Panc1 (cell line): ENCODE measurements around the gene CIB2. TPM values are rescaled to one million over a fixed set of nuclear protein-coding genes. Genes with fewer than 3 reads are reported as not detected.

ENCODE experiments used
- ATAC-seq: fragments of 200-7000 bp; cut with Tn5 transposase; 2 replicates; pipeline ENCODE4 v1.9.1; 2020; ENCODE audit warnings: mild to moderate bottlenecking, moderate library complexity
- BruUV-seq: library from RNA; stranded (reverse); fragments of 400-500 nt; replicated peaks from 2 replicates; lab custom pipeline; 2021; lab: Mats Ljungman, UMichigan
- CTCF ChIA-PET: fragments of 300-600 bp; sonication (Branson Sonifier 250); formaldehyde crosslinking; loops from one replicate; lab custom pipeline; 2022; ENCODE audit warnings: antibody characterized with exemption; lab: Charles Lee
- POLR2A ChIA-PET: fragments of 300-600 bp; sonication (Branson Sonifier 250); formaldehyde crosslinking; loops from one replicate; lab custom pipeline; 2022; ENCODE audit warnings: antibody characterized with exemption; lab: Charles Lee
- DNase-seq: peaks from one replicate; pipeline ENCODE4 v3.0.0-alpha.2; 2010; ENCODE audit warnings: low read depth, low spot score
- H3K27ac ChIP-seq: 2 replicates; pipeline ENCODE4 v1.5.1; 2011; ENCODE audit warnings: mild to moderate bottlenecking, low read length, inconsistent platforms
- H3K27me3 ChIP-seq: fragments of 200-500 bp; sonication (Bioruptor generic); 2 replicates; pipeline ENCODE4 v1.6.0; 2014; ENCODE audit warnings: low read length, inconsistent platforms; ENCODE audit not compliant: control insufficient read depth, insufficient read depth
- H3K36me3 ChIP-seq: fragments of 200-500 bp; sonication (Bioruptor generic); 2 replicates; pipeline ENCODE4 v1.5.1; 2014; ENCODE audit warnings: inconsistent platforms, mild to moderate bottlenecking, low read length, moderate library complexity; ENCODE audit not compliant: control insufficient read depth, insufficient read depth
- H3K4me1 ChIP-seq: 2 replicates; pipeline ENCODE4 v1.5.1; 2011; ENCODE audit warnings: inconsistent platforms, mild to moderate bottlenecking, low read length, moderate library complexity; ENCODE audit not compliant: control insufficient read depth, insufficient read depth
- H3K4me3 ChIP-seq, 2 experiments: 2 replicates each; pipeline ENCODE4 v1.5.1; 2011 to 2012; ENCODE audit warnings: low read depth in 2 of 2, low read length in 2 of 2, mild to moderate bottlenecking in 2 of 2, inconsistent platforms in 1 of 2, moderate library complexity in 1 of 2
- H3K9me3 ChIP-seq: fragments of 200-500 bp; sonication (Bioruptor generic); 2 replicates; pipeline ENCODE4 v1.5.1; 2014; ENCODE audit warnings: low read depth, mild to moderate bottlenecking, inconsistent platforms, low read length, moderate library complexity; ENCODE audit not compliant: control insufficient read depth, insufficient read depth
- POLR2AphosphoS5 ChIP-seq: IDR thresholded peaks from 2 replicates; pipeline ENCODE4 v1.6.1; 2012; ENCODE audit warnings: mild to moderate bottlenecking, low read depth, low read length, moderate library complexity
- REST ChIP-seq, 2 experiments: IDR thresholded peaks; 2 replicates each; pipeline ENCODE4 v1.6.1; 2011 to 2012; ENCODE audit warnings: low read depth in 2 of 2, control low read depth in 1 of 2, low read length in 1 of 2, mild to moderate bottlenecking in 1 of 2, moderate library complexity in 1 of 2; ENCODE audit not compliant: insufficient read depth in 1 of 2
- SIN3A ChIP-seq: IDR thresholded peaks from 2 replicates; pipeline ENCODE4 v1.6.1; 2012; ENCODE audit warnings: low read depth, mild to moderate bottlenecking, low read length, moderate library complexity, borderline replicate concordance; ENCODE audit not compliant: insufficient read depth
- TCF7L2 ChIP-seq: IDR thresholded peaks from 2 replicates; pipeline ENCODE4 v1.6.1; 2011; ENCODE audit warnings: mild to moderate bottlenecking, low read depth, low read length, inconsistent platforms
- in situ Hi-C: cut with HindIII; loops from 2 replicates; pipeline ENCODE4 v1.10.0; 2016; ENCODE audit warnings: low sequenced_read_pairs, low pct_unique_long_range_greater_than_20kb
- intact Hi-C: fragments of 100-400 bp; cut with micrococcal nuclease; formaldehyde crosslinking; loops from one replicate; pipeline ENCODE4 v1.10.0; 2022; ENCODE audit not compliant: unreplicated experiment
- total RNA-seq: library from RNA; stranded (reverse); gene quantifications from one replicate; pipeline ENCODE4 v1.2.1, GENCODE V29; 2021; ENCODE audit not compliant: unreplicated experiment
- TF ChIP-seq, protein P1 (sequence below): fragments of 450-650 bp; IDR thresholded peaks from 2 replicates; pipeline ENCODE4 v1.5.1; 2017; ENCODE audit warnings: mild to moderate bottlenecking

CIB2 gene
- total RNA-seq, 1 experiment from 2014 or later: 37.3 TPM

GRCh38 chr15:78069462-78070029, 61.7 kb downstream of the CIB2 start:
- no TSS peak for BruUV-seq
- Histone ChIP-seq H3K4me3 (no peak overlapping the region), H3K27ac (peak overlapping the region; percentile 96)

GRCh38 chr15:78069052-78069414, 62.2 kb downstream of the CIB2 start:
- peaks cover 91% of the 10 kb centered on the region for H3K4me1 ChIP-seq
- BruUV-seq: no TSS peak
- no peak; the same call in 1 of the 2 replicates for ATAC-seq
- H3K4me3 ChIP-seq: peak overlapping the region in 1 of 2 experiments; percentile 12; a peak in 1 of 4 replicates
- no peaks in the 10 kb centered on the region for H3K36me3 ChIP-seq
- no peaks in the 10 kb centered on the region for H3K27me3 ChIP-seq
- TF ChIP-seq SIN3A: no peak
- TF ChIP-seq, protein P1, sequence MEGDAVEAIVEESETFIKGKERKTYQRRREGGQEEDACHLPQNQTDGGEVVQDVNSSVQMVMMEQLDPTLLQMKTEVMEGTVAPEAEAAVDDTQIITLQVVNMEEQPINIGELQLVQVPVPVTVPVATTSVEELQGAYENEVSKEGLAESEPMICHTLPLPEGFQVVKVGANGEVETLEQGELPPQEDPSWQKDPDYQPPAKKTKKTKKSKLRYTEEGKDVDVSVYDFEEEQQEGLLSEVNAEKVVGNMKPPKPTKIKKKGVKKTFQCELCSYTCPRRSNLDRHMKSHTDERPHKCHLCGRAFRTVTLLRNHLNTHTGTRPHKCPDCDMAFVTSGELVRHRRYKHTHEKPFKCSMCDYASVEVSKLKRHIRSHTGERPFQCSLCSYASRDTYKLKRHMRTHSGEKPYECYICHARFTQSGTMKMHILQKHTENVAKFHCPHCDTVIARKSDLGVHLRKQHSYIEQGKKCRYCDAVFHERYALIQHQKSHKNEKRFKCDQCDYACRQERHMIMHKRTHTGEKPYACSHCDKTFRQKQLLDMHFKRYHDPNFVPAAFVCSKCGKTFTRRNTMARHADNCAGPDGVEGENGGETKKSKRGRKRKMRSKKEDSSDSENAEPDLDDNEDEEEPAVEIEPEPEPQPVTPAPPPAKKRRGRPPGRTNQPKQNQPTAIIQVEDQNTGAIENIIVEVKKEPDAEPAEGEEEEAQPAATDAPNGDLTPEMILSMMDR: peak; percentile 0; the same call in 1 of the 2 replicates
- no peaks in the 10 kb centered on the region for H3K9me3 ChIP-seq
- in situ Hi-C loops: no loop called here
- no peak for DNase-seq
- ChIA-PET CTCF (interaction anchor here (0.5 to 1.0 kb wide), 2 partner anchors 104 to 172 kb away, joined by 3 to 7 read pairs; no protein-coding TSS in a partner anchor), POLR2A (no interaction called here)
- intact Hi-C loops: no loop called here
- H3K27ac ChIP-seq: peak overlapping the region; percentile 96

More at GRCh38 chr15:78069462-78070029, 61.7 kb downstream of the CIB2 start:
- DNase-seq (no peak), ATAC-seq (no peak)
- CTCF ChIA-PET: interaction anchor here (0.7 to 1.0 kb wide), 2 partner anchors 35 to 171 kb away, joined by 3 read pairs; no protein-coding TSS in a partner anchor
- H3K4me1 ChIP-seq: peaks cover 90% of the 10 kb centered on the region
- intact Hi-C loops: no loop called here
- in situ Hi-C loops: no loop called here
- no peaks in the 10 kb centered on the region for H3K9me3 ChIP-seq
- H3K36me3 ChIP-seq: no peaks in the 10 kb centered on the region
- no peaks in the 10 kb centered on the region for H3K27me3 ChIP-seq
- no peak for TF ChIP-seq TCF7L2
- TF ChIP-seq, protein P1: peak; percentile 9; the same call in 1 of the 2 replicates
- POLR2A ChIA-PET: no interaction called here

DNA sequence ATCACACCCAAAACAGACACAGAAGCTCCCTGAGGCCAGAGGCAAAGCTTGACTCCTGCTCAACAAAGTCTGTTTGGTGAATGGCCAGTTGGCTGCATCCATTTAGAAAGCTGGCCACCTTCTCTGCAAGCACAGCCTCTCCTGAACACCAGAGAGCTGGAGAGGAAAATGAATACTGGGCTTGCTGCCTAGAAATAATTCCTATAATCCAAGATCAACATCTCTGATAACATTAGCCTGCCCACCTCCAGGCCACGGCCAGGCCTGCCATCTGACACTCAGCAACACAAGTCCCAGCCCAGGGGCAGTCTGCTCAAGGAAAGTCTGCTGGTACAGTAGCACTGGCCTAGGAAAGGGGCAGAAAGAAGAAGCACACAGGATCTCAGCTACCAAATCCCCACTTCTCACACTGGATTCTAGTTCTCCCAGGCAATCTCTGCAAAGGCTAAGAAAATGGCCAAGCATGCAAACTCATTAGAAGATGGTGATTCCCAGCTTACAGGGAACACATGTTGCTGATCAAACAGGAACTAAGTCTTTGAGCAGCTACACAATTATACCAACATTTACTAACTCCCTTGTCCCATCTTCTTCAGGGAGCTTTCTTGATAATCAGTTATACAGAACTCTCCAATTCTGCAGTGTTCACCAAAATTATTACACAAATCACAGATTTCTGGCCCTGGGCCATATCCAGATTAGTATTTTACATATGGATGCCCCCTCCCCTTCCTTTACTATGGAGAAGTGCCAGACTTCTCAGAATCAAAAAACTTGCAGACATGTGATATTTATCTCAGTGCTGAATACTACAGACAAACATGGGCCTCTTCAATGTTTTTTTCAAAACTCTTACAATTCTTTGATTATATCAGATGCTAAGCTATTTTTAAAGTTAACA, 63.7 kb downstream of the CIB2 start:
- Histone ChIP-seq H3K4me1 (peaks cover 97% of the 10 kb centered on the region), H3K27me3 (no peaks in the 10 kb centered on the region), H3K27ac (peak overlapping the region; percentile 96), H3K9me3 (no peaks in the 10 kb centered on the region), H3K4me3 (peak overlapping the region in 1 of 2 experiments; percentile 17; a peak in 2 of 4 replicates), H3K36me3 (no peaks in the 10 kb centered on the region)
- no peak for TF ChIP-seq REST (IDR thresholded peaks at IDR 0.05; ENCODE audit: insufficient read depth in 1 of 2, low read depth in 2 of 2, low read length in 1 of 2)
- TF ChIP-seq, protein P1: no peak
- TF ChIP-seq POLR2AphosphoS5: peak; percentile 57; the same call in 1 of the 2 replicates
- TF ChIP-seq TCF7L2: peak; percentile 6; the same call in 1 of the 2 replicates
- peak; percentile 58; the same call in 1 of the 2 replicates for TF ChIP-seq SIN3A
- DNase-seq: no peak
- ChIA-PET CTCF (interaction anchor here (1.2 kb wide), 1 partner anchor 8 kb away, joined by 3 read pairs; no protein-coding TSS in a partner anchor), POLR2A (no interaction called here)
- intact Hi-C loops (no loop called here), in situ Hi-C loops (no loop called here)
- BruUV-seq: no TSS peak
- peak; percentile 76 for ATAC-seq
